ENCODE results near the gene KCNG2.

The KCNG2 gene

DNA sequence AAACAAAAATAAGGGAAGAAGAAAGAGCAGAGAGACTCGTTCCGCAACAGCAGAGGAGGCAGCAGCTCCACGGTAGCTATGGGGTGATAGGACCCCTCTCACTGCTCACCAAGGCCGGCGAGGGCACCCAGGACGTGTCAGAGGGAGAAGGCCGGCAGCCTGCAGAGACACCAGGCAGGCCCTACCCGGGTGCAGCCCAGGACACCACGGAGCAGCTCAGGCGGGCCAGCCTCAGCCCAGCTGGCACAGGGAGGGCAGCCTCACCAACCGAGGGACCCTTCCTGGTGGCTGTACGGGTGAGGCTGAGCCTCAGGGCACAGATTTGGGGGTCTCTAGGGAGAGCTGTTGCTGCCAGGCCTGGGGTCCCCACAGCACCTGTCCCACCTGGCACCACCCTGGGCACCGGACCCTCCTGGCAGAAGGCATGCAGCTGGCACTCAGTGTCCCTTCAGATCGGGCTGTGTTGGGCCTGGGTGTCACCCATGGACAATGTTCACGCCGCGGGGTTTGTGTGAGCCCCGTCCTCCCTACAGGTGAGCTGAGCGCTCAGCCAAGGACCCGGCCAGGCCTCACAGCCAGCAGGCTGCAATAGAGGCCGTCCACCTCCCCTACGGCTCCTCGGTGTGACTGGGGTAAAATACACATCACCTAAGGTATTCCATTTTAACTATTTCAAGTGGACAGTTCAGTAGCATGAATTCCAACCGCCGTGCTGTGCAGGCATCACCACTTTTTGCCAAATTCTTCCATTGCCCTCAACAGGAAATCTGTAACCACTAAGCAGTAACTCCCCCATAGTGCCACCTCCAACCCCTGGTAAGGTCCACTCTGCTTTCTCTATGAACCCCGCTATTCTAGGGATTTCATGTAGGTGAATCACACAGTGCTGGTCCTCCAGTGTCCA lies 21.6 kb downstream of the KCNG2 start:
- no peak for DNase-seq (ENCODE audit: low spot score)

DNA sequence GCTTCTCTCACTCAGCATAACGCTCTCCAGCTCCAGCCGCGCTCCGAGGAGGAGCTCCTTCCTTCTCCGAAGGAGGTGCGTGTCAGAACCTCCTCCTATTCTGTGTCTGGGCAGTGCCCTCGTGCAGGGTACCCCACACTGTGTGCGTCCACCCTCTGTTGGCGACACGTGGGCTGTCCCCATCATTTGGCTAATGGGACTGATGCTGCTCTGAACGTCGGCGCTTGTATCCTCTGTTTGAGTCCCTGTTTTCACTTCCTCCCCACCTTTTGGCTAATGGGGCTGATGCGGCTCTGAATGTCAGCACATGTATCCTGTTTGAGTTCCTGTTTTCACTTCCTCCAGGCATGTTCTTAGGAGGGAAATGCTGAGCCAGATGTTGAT lies 22.2 kb downstream of the KCNG2 start:
- peak; percentile 0 for DNase-seq (ENCODE audit: low spot score)

DNA sequence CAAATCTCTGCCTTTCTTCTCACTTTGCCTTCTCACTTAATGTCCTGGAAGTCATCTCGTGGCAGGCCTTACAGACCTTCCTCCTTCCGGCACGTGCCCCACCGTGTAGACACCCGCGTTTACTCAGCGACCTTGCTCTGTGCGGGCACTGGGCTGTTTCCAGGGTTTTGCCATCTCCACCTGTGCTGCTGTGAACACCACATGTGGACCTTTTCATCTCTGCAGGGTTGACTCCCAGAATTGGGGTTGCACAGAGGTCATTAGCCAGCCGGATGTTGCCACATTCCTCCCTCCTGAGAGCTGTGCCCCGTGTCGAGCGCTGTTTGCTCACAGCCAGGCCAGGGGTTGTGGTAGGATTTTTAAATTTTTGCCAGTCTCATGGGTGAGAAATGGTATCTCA lies 25.4 kb downstream of the KCNG2 start:
- no peak for DNase-seq (ENCODE audit: low spot score)

DNA sequence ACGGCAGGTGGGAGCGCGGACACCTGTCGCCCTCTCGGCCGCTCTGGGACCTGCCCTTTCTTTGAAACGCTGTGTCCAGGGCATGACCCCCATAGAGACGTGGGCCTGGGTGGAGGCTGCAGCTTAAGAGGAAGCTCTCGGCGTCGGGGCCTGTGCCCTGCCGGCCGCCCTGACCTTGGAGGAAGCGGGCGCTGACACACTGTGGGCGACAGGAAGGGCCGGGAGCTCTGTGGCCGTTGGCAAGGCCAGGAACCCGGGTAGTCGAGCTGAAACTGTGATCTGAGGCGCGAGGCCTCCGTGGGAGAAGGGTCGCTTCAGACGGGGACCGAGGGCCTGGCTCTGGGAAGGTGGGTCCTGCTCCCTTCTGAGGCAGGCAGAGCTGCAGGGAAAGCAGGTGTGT lies 28.2 kb downstream of the KCNG2 start:
- no peak for DNase-seq (ENCODE audit: low spot score)

DNA sequence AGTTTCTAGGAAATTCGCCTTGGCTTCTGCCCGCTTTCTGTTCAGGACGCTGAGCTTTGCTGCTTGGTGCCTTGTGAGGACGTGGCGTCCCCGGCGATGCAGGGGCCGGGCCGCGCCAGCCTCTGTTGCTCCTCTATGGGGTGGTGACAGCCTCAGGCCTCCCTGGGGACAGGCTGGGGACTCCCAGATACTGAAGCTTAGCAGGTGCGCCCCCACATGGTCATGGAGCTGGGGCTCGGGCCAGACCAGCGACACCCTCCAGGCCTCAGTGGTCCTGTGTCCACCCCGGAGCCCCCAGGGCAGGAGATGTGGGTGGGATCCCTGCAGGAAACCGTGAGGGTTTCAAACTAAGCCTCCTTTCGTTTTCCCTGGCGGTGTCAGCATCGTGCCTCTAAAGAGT lies 29.2 kb downstream of the KCNG2 start:
- no peak for DNase-seq (ENCODE audit: low spot score)

DNA sequence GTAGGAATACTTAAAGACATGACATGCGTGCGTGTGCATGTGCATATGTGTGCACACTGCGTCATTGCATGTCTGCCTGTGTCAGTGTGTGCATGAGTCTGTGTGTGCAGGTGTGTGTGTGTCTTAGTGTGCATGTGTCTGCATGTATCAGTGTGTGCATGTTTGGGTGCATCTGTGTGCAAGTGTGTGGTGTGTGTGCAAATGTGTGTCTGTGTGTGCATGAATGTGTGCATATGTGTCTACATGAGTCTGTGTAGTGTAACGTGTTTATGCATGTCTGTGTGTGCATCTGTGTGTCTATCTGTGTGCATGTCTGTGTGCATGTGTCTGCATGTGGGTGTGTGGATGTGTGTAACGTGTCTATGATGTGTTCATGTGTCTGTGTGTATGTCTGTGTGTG lies 30.5 kb downstream of the KCNG2 start:
- no peak for DNase-seq (ENCODE audit: low spot score)

DNA sequence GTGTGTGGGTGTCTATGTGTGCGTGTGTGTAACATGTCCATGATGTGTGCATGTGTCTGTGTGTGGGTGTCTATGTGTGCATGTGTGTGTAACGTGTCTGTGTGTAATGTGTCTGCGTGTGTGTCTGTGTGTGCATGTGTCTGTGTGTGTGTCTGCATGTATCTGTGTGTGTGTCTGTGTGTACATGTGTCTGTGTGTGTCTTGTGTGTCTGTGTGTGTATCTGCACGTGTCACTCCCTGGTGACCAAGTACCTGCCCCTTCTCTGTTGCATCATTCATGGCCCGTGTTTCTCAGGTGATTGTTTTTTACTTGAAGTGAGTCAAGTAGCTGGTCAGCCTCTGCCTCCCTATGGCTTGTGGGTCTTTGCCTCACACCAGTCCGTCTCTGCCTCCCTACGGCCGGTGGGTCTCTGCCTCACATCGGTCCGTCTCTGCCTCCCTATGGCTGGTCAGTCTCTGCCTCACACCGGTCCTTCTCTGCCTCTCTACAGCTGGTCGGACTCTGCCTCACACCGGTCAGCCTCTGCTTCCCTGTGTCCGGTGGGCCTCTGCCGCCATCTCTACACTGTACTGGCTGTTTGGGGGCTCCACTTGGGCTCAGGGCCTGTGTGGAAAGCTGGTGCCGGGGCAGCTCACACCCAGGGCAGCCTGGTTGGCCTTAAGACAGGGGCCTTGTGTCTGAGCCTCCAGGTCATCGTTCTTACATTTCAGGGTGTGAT lies 31.6 kb downstream of the KCNG2 start:
- no peak for DNase-seq (ENCODE audit: low spot score)

DNA sequence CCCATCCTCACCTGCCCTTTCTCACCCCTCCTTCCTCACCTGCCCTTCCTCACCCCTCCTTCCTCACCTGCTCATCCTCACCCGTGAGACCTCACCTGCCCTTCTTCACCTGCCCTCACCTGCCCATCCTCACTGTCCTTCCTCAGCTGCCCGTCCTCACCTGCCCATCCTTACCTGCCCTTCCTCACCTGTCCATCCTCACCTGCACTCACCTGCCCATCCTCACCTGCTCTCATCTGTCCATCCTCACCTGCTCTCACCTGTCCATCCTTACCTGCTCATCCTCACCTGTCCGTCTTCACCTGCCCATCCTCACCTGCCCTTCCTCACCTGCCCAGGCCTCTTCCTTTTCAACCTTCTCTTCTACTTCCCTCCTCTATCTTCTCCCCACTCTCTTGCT lies 34.4 kb downstream of the KCNG2 start:
- DNase-seq (ENCODE audit: low spot score), result no peak

DNA sequence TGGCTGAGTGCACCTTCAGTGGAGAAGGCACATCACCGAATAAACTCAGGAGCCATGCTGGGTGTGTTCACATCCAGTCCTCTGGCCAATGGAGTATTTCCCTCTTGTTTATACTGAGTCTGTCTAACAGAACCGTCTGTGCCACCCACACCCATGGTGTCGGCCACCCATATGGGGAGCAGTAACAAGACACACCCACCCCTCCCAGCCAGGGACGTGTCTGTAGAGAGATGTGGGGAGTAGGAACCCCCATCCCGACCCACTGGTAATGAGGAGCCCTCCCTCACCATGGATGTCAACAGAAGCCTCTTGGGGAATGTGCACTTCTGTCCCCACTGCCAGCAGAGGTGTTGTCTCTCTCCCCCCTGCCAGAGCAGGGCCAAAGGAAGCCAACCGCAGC lies 37.1 kb downstream of the KCNG2 start:
- no peak for DNase-seq (ENCODE audit: low spot score)

DNA sequence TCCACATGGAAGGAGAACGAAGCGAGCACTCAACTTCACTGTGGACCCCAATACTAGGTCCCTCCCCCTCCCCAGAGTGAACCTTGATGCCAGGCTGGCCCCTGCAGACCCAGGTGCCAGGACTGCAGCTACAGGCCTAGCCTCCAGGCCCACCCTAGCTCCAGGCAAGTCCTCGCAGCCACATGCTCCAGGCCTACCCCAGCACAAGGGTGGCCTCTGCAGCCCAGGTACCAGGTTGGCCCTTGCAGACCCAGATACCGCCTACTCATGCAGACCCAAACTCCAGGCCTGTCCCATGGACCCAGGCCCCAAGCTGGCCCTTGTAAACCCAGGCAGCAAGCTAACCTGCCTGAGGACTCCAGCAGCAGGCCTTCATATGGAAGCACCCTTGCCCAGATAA lies 44.2 kb downstream of the KCNG2 start:
- DNase-seq (ENCODE audit: low spot score), result no peak

DNA sequence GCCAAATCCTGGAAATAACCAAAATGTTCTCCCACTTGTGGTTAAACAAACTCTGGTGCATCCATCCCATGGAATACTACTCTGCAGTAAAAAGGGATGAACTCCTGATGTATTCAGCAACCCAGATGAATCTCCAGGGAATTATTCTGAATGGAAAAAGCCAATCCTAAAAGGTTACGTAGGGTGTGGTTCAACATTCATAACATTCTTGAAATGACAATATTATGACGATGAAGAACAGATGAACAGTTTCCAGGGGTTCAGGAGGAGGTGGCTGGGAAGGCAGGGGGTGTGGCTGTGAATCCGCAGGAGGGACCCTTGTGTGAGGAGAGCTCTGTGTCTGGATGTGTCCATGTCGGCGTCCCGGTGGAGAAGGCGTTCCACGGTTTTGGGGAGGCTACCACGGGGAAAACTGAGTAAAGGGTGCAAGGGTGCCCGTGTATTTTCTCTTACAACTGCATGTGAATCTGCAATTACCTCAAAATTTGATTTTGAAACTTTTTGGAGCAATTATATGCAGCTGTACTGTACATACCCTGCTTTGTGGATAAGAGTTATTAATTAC lies 47.3 kb downstream of the KCNG2 start:
- DNase-seq (ENCODE audit: low spot score), result no peak

DNA sequence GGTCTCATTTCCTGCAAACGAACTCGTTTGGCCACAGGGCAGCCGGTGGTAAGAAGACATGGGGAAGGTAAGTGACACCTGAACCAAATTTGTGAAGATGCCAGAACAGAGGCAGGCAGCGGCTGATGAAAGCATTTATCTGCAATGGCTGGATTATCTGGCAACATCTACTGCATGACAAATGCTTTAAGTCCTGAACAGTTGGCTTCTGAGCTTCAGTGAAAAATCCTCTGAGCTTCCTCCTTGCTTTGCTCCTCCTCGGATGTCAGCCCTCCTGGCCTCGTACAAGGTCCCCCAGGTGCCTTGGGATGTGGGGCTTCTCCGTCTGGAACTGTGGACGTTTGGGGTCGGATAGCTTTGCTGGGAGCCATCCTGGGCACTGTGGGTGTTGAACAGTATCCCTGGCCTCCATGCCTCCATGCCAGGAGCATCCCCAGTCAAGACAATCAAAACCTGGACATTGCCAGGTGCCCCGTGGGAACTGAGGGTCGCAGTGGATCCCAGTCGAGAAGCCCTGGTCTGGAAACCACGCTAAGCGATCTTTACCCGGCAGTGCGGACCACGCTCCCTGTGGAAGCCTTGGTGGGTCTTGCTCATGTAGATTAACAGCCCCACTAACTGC lies 49.3 kb downstream of the KCNG2 start:
- no peak for DNase-seq (ENCODE audit: low spot score)

DNA sequence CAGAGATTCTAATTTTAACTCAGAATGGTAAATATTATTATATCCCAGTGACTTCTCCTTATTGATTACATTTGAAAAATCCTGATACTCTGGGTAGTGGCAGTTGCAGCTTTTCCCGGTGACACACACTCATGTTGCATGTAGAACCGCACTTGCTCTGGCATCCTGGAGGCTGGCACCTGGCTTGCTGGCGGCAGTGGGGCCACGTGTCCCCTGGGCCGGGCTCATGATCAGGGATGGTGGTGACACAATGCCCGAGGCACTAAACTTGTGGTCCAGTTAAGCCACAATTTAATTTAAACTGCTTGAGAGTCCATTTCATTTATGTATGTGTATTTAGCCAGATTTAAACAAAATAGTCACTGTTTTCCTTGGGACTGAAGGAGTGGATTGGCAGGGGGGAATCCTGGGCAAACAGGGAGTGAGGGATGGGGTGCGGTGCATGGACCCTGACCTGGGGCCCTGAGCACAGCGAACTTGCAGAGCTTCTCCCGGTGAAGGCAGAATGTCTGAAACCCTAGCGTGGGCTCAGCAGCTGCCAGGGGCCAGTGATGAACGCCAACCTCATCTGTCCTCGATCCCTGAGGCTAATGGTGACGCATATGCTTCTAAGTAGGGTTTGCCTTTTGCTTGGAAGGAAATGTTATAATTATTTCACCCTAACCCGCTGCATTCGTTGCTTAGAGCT lies 50.0 kb downstream of the KCNG2 start:
- DNase-seq (ENCODE audit: low spot score), result no peak

DNA sequence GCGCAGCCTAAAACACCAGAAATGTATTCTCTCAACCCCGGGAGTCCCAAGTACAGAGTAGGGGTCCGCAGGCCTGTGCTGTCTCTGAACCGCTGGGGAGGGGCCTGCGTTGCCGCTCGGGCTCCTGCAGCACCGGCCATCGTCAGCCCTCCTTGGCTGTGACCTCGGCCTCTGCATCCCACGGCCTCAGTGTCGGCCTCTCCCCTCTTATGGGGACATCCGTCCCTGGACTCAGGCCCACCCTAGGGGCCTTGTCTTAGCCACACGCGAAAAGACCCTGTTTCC lies 50.5 kb downstream of the KCNG2 start:
- DNase-seq (ENCODE audit: low spot score), result no peak

DNA sequence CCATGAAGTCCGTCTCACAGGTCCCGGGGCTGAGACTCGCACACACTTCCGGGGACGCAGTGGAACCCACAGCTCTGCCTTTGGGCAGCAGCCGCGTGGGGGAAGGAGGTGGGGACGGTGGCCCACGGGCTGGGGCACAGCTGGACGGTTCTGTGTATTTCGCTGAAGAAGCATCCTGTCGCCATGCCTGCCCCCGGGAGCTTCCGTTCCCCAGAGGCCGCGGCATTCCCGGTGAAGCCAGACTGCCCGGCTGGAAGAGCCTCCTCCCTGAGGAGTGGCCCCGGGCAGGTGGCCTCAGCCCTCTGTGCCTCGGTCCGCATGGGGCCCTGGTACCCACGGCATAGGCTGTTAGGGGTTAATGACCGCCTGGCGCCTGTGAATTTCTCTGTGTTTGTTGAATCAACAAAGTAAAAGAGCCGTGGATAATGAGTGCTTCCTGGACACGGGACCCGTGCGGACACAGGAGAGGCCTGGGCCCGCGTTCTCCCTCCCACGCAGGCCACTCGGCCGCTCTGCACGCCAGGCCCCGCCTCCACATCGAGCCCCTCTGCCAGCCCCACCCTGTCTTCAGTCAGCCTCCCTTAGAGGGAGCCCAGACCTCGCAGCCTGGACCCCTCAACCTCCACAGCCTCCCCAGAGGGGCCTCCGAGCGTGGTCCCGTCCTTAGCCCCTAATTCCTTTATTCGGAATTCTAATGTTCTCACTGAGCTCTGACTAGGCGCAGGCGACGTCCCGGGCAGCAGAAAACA lies 51.0 kb downstream of the KCNG2 start:
- no peak for DNase-seq (ENCODE audit: low spot score)

DNA sequence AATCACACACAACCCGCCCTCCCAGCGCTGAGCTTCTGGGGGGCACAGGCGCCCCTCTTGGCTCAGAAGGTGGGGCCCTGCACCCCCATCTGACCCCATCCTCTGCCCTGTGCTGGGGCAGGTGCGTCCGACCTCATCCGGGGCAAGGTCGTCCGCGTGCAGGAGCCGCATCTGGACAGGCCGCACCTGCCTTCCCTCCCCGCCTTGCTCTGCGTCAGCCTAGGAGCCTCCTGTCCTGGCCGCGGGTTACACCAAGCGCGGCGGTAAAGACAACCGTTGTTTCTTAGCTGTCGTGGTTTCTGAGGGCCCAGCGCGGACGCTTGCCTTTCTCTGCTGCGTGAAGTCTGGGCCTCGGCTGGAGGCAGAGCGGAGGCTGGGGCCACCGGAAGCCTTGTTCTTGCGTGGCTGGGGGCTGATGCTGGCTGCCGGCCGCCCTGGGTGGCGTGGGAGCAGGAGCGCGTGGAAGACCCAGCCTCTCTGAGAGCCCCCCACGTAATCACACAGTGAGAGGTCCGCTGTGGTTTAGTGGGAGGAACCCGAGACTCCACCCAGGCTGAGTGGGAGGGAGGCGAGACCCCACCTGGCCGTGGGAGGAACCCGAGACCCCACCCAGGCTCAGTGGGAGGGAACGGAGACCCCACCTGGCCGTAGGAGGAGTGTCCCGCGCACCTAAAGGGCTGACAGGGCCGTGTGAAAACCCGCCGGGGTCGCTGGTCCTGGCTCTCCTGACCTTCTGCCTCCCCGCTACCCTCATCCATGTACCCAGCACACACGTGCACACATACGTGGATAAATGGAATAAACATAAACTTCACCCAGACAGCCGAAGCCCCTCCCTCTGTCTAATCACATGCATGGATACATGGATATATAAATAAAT lies 51.8 kb downstream of the KCNG2 start:
- DNase-seq (ENCODE audit: low spot score), result no peak

DNA sequence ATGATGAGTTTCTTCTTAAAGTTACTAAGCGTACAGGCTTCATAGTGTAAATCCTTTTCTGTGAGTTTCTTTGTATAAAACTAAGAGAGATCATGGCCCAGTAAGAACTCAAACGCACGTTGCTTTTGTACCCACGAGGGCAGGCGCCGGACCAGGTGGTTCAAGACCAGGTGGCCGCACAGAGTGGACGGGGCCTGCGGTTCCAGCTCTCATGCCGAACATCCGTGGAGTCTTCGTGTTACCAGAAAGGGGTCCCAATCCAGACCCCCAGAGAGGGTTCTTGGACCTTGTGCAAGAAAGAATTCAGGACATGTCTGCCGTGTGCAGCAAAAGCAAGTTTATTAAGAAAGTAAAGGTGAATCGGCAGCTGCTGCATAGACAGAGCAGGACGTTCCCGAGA lies 53.0 kb downstream of the KCNG2 start:
- DNase-seq (ENCODE audit: low spot score), result no peak

DNA sequence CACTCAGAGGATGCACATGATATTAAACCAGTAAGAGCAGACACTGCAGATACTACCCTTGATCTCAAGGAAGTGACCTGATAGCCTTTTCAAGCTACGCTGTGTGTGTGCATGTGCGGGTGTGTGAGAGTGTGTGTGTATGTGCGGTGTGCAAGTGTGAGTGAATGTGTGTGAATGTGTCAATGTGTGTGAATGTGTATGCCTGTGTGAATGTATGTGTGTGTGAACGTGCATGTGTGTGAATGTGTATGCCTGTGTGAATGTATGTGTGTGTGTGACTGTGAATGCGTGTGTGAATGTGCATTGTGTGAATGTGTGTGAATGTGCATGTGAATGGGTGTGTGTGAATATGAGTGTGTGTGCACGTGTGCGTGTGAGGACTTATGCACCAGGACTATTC lies 53.8 kb downstream of the KCNG2 start:
- no peak for DNase-seq (ENCODE audit: low spot score)

DNA sequence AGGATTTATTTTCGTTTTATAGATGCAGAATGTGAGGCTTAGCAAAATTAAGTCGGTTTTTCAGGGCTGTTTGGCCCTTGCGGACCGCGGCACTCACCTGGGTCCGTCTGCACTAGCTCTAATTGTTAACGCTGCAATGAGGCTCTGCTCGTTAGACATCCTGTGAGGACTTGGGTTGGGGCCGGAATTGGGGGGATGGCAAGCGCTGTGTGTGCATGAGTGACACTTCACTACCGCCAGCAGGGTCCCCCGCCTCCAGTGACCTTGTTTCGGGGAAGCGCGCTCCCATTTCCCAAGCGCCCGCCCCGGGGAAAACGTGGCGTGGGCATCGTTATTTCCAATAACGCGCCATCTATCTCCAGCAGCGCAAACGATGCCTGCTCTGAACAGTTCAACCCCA lies 54.2 kb downstream of the KCNG2 start:
- DNase-seq (ENCODE audit: low spot score), result no peak

DNA sequence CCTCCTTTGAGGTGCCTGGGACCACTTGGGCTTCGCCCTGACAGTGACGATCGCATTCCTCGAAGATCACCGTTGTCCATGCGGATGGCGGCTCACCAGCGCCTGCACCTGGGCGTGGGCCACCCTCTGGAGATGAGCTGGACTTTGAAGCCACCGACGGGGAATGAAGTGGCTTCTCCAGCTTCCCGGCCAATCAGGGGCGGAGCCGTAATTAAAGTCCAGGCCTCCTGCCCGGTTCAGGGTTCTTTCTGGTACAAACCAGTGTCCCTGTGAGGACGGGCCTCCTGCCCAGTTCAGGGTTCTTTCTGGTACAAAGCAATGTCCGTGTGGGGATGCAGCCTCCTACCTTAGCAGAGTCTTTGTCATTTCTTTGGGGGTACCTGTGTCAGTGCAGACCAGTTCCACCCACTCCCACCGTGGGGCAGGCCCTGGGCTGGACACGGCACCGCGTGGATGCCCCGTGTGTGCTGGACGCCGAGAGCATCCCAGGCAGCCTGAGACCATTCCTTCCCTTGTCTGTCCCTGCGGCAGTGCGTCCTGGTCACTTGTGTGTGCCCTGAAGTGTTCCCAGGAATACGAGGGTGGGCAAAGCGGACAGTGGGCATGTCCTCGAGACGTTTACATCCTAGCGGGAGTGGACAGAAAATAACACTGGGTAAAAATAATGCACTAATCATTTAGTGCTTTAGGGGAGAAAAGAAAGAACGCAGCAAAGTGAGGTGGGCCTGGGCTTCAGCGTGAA lies 55.0 kb downstream of the KCNG2 start:
- no peak for DNase-seq (ENCODE audit: low spot score)
